ENCODE data around the gene RNF212B.
"Not testable (repeated sequence)": the region's sequence is repeated elsewhere in the genome, so short reads cannot be mapped to it uniquely, and the experiment has no call there.

Gene RNF212B

DNA sequence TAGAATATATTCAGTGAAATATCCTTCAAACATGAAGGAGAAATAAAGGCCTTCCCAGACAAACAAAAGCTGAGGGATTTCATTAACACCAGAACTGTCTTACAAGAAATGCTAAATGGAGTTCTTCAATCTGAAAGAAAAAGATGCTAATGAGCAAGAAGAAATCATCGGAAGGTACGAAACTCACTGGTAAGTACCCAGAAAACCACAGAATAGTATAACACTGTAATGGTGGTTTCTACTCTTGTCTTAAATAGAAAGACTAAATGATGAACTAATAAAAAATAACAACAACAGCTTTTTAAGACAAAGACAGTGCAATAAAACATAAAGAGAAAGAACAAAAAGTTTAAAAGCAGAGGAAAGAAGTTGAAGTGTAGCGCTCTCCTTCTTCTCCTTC, 18.7 kb upstream of the RNF212B start:
- ChIA-PET CTCF (interaction anchor here (0.7 kb wide), 1 partner anchor 247 kb away, joined by 3 read pairs; no protein-coding TSS in a partner anchor), POLR2A (no interaction called here)
- DNase-seq (ENCODE audit: extremely low spot score): no peak
- TF ChIP-seq SP1 (IDR thresholded peaks at IDR 0.05) (no peak), TARDBP (IDR thresholded peaks at IDR 0.05) (no peak), FOXM1 (IDR thresholded peaks at IDR 0.05; ENCODE audit: borderline replicate concordance) (no peak)

DNA sequence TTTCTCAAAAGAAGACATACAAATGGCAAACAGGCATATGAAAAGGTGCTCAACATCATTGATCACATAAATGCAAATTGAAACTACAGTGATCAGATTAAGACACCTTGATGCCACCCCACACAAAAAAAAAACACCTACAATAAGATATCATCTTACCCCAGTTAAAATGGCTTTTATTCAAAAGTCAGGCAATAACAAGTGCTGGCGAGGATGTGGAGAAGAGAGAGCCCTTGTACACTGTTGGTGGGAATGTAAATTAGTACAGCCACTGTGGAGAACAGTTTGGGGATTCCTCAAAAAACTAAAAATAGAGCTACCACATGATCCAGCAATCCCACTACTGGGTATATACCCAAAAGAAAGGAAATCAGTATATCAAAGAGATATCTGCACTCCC, 12.8 kb upstream of the RNF212B start:
- DNase-seq (ENCODE audit: extremely low spot score); CTCF ChIA-PET; POLR2A ChIA-PET: not testable (repeated sequence)

- POLR2A ChIA-PET: no interaction called here
- no peak for DNase-seq (ENCODE audit: extremely low spot score)
- TF ChIP-seq ARNT (IDR thresholded peaks at IDR 0.05): no peak
- TF ChIP-seq BHLHE40 (IDR thresholded peaks at IDR 0.05; ENCODE audit: borderline replicate concordance): no peak
- TF ChIP-seq CTBP1 (IDR thresholded peaks at IDR 0.05; ENCODE audit: borderline replicate concordance): no peak
- no peak for TF ChIP-seq PKNOX1 (IDR thresholded peaks at IDR 0.05)
- TF ChIP-seq TARDBP (IDR thresholded peaks at IDR 0.05): no peak
- no peak for TF ChIP-seq NFRKB (IDR thresholded peaks at IDR 0.05)
- no peak for TF ChIP-seq SP1 (IDR thresholded peaks at IDR 0.05)
- TF ChIP-seq LEF1 (IDR thresholded peaks at IDR 0.05; ENCODE audit: borderline replicate concordance): no peak
- TF ChIP-seq SUZ12 (IDR thresholded peaks at IDR 0.05): no peak
- TF ChIP-seq FOXK2 (IDR thresholded peaks at IDR 0.05): no peak
- TF ChIP-seq ZNF384 (IDR thresholded peaks at IDR 0.05): no peak
- TF ChIP-seq HDGF (IDR thresholded peaks at IDR 0.05; ENCODE audit: borderline replicate concordance): no peak
- TF ChIP-seq L3MBTL2 (conservative IDR thresholded peaks at IDR 0.05): no peak
- no peak for TF ChIP-seq FOXM1 (IDR thresholded peaks at IDR 0.05; ENCODE audit: borderline replicate concordance)
- TF ChIP-seq ELF4 (IDR thresholded peaks at IDR 0.05): no peak
- CTCF ChIA-PET: no interaction called here
Observed at GRCh38 chr14:23227566-23227965, 10.2 kb upstream of the RNF212B start.

DNA sequence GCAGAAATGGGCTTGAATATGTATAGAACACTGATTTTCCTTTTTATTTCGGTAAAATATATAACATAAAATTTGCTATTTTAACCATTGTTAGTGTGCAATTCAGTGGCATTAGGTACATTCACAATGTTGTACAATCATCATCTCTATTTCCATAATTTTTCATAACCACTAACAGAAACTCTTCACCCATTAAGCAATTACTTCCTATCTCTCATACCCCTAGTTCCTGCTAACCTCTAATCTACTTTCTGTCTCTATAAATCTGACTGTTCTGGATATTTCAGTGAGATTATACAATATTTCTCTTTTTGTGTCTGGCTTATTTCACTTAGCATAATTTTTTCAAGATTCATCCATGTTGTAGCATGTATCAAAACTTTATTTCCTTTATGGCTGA, 8.9 kb upstream of the RNF212B start:
- DNase-seq (ENCODE audit: extremely low spot score): no peak
- POLR2A ChIA-PET: no interaction called here
- TF ChIP-seq CTBP1 (IDR thresholded peaks at IDR 0.05; ENCODE audit: borderline replicate concordance) (no peak), BHLHE40 (IDR thresholded peaks at IDR 0.05; ENCODE audit: borderline replicate concordance) (no peak), PKNOX1 (IDR thresholded peaks at IDR 0.05) (no peak)
- CTCF ChIA-PET: no interaction called here

DNA sequence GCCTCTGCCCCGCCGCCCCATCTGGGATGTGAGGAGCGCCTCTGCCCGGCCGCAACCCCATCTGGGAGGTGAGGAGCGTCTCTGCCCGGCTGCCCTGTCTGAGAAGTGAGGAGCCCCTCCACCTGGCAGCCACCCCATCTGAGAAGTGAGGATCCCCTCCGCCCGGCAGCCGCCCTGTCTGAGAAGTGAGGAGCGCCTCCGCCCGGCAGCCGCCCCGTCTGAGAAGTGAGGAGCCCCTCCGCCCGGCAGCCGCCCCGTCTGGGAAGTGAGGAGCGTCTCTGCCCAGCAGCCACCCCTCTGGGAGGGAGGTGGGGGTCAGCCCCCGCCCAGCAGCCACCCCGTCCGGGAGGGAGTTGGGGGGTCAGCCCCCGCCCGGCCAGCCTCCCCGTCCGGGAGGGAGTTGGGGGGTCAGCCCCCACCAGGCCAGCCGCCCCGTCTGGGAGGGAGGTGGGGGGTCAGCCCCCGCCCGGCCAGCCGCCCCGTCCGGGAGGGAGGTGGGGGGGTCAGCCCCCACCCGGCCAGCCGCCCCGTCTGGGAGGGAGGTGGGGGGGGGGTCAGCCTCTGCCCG, 5.4 kb upstream of the RNF212B start:
- DNase-seq (ENCODE audit: extremely low spot score); CTCF ChIA-PET; POLR2A ChIA-PET: not testable (repeated sequence)

GRCh38 chr14:23240661-23241060, 2.9 kb downstream of the RNF212B start:
- CTCF ChIA-PET: interaction anchor here (0.6 kb wide), 1 partner anchor 54 kb away, joined by 3 read pairs; no protein-coding TSS in a partner anchor
- POLR2A ChIA-PET: no interaction called here
- DNase-seq (ENCODE audit: extremely low spot score): no peak
- TF ChIP-seq TARDBP (IDR thresholded peaks at IDR 0.05): no peak
- TF ChIP-seq LEF1 (IDR thresholded peaks at IDR 0.05; ENCODE audit: borderline replicate concordance): no peak
- TF ChIP-seq L3MBTL2 (conservative IDR thresholded peaks at IDR 0.05): no peak
- TF ChIP-seq PKNOX1 (IDR thresholded peaks at IDR 0.05): no peak

- CTCF ChIA-PET; DNase-seq (ENCODE audit: extremely low spot score); POLR2A ChIA-PET: not testable (repeated sequence)
Observed at GRCh38 chr14:23241061-23241715, 3.5 kb downstream of the RNF212B start.

DNA sequence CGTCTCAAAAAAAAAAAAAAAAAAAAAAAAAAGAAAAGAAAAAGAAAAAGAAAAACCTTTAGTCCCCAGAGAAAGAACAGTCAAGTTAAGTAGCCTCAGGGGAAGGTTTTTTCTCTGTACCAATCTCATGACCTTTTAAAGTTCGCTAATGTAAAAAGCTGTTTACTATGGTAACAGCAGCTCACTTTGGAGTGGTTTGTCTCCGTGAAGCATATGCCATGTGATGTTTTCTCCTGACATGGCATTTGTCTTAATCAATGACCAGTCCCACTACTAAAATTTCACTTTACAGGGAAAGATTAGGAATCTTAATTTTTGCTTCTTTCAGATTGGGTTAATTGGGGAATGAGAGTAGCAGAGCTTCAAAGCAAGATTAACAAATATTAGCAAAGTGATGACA, 4.3 kb downstream of the RNF212B start:
- TF ChIP-seq LEF1 (IDR thresholded peaks at IDR 0.05; ENCODE audit: borderline replicate concordance) (no peak), NFRKB (IDR thresholded peaks at IDR 0.05) (no peak), ZNF384 (IDR thresholded peaks at IDR 0.05) (no peak), HDGF (IDR thresholded peaks at IDR 0.05; ENCODE audit: borderline replicate concordance) (no peak), ARNT (IDR thresholded peaks at IDR 0.05) (no peak), FOXK2 (IDR thresholded peaks at IDR 0.05) (no peak), ELF4 (IDR thresholded peaks at IDR 0.05) (no peak), TARDBP (IDR thresholded peaks at IDR 0.05) (no peak)
- CTCF ChIA-PET: interaction anchor here (1.4 kb wide), 1 partner anchor 121 kb away, joined by 3 read pairs; no protein-coding TSS in a partner anchor
- no peak for DNase-seq (ENCODE audit: extremely low spot score)
- POLR2A ChIA-PET: no interaction called here

All from HEK293T (cell line).